Activated naive CD4-positive, alpha-beta T cell treated with anti-CD3 and anti-CD28 coated beads for 36 hours (primary cell): ENCODE measurements around the gene RBM15B. TPM values are rescaled to one million over a fixed set of nuclear protein-coding genes. Genes with fewer than 3 reads are reported as not detected.

Experiments
- CTCF ChIA-PET: fragments of 350-600 bp; sonication (Branson Sonifier 250); formaldehyde crosslinking; loops from one replicate; lab custom pipeline; 2021; ENCODE audit warnings: antibody characterized with exemption; lab: Charles Lee
- DNase-seq: peaks from one replicate; pipeline ENCODE4 v3.0.0-alpha.2; 2020
- H3K27ac Mint-ChIP-seq: one replicate; pipeline ENCODE4 v1.8.0; 2021; ENCODE audit warnings: mild to moderate bottlenecking, mixed read lengths
- H3K27me3 Mint-ChIP-seq: one replicate; pipeline ENCODE4 v1.8.0; 2021; ENCODE audit warnings: low read depth, mixed read lengths
- H3K36me3 Mint-ChIP-seq: one replicate; pipeline ENCODE4 v1.8.0; 2021; ENCODE audit warnings: low read depth, mixed read lengths
- H3K4me1 Mint-ChIP-seq: one replicate; pipeline ENCODE4 v1.8.0; 2021; ENCODE audit warnings: low read depth, mixed read lengths
- H3K4me3 Mint-ChIP-seq: one replicate; pipeline ENCODE4 v1.8.0; 2021; ENCODE audit warnings: mild to moderate bottlenecking, moderate library complexity, mixed read lengths
- H3K9me3 Mint-ChIP-seq: one replicate; pipeline ENCODE4 v1.8.0; 2021; ENCODE audit warnings: mixed read lengths
- intact Hi-C: fragments of 100-400 bp; cut with micrococcal nuclease; formaldehyde crosslinking; loops from one replicate; pipeline ENCODE4 v1.15.1; 2023
- total RNA-seq, 2 experiments: library from RNA; stranded (reverse); gene quantifications; one replicate each; pipeline ENCODE4 v1.2.3, GENCODE V29; 2021

Gene RBM15B
- total RNA-seq, 2 experiments from 2014 or later, result 12.8 to 13.5 TPM

- CTCF ChIA-PET, result interaction anchor here (1.0 to 3.9 kb wide), 2 partner anchors 9 to 408 kb away, joined by 3 to 19 read pairs; no protein-coding TSS in a partner anchor
- H3K9me3 Mint-ChIP-seq, result no peaks in the 10 kb centered on the region
These were observed 11.2 kb upstream of the RBM15B start for GRCh38 chr3:51379746-51380455.

GRCh38 chr3:51380601-51381332 lies 10.3 kb upstream of the RBM15B start:
- Mint-ChIP-seq H3K9me3 (no peaks in the 10 kb centered on the region), H3K4me3 (no peak overlapping the region), H3K36me3 (peaks cover 9% of the 10 kb centered on the region), H3K27me3 (no peaks in the 10 kb centered on the region), H3K27ac (no peak overlapping the region), H3K4me1 (peaks cover 21% of the 10 kb centered on the region)
- intact Hi-C loops, result loop anchor here (10.0 kb wide), 1 partner anchor 1026 kb away; the partner anchor contains the start of genes CYB561D2, NPRL2 and TMEM115
- DNase-seq, result no peak
- CTCF ChIA-PET, result interaction anchor here (1.0 to 3.9 kb wide), 2 partner anchors 8 to 409 kb away, joined by 3 to 19 read pairs; no protein-coding TSS in a partner anchor

More at GRCh38 chr3:51379746-51380455, 11.2 kb upstream of the RBM15B start:
- Mint-ChIP-seq H3K27ac (no peak overlapping the region), H3K4me1 (peaks cover 20% of the 10 kb centered on the region), H3K4me3 (no peak overlapping the region), H3K36me3 (peaks cover 6% of the 10 kb centered on the region), H3K27me3 (no peaks in the 10 kb centered on the region)
- intact Hi-C loops, result loop anchor here (10.0 kb wide), 1 partner anchor 1025 kb away; the partner anchor contains the start of genes CYB561D2, NPRL2 and TMEM115
- DNase-seq, result no peak

GRCh38 chr3:51381333-51381705 lies 9.8 kb upstream of the RBM15B start:
- Mint-ChIP-seq H3K36me3 (peaks cover 14% of the 10 kb centered on the region), H3K4me1 (peaks cover 27% of the 10 kb centered on the region), H3K27me3 (no peaks in the 10 kb centered on the region), H3K9me3 (no peaks in the 10 kb centered on the region), H3K4me3 (no peak overlapping the region), H3K27ac (no peak overlapping the region)
- no peak for DNase-seq
- intact Hi-C loops, result loop anchor here (10.0 kb wide), 1 partner anchor 1027 kb away; the partner anchor contains the start of genes CYB561D2, NPRL2 and TMEM115
- CTCF ChIA-PET, result interaction anchor here (3.9 kb wide), 1 partner anchor 8 kb away, joined by 19 read pairs; no protein-coding TSS in a partner anchor

- Mint-ChIP-seq H3K27me3 (no peaks in the 10 kb centered on the region), H3K4me1 (peaks cover 35% of the 10 kb centered on the region), H3K36me3 (peaks cover 20% of the 10 kb centered on the region), H3K27ac (no peak overlapping the region), H3K4me3 (no peak overlapping the region), H3K9me3 (no peaks in the 10 kb centered on the region)
- no peak for DNase-seq
- CTCF ChIA-PET, result no interaction called here
- intact Hi-C loops, result loop anchor here (10.0 kb wide), 1 partner anchor 1027 kb away; the partner anchor contains the start of genes CYB561D2, NPRL2 and TMEM115
These were observed 8.9 kb upstream of the RBM15B start for GRCh38 chr3:51382076-51382745.

GRCh38 chr3:51382947-51383578 lies 8.0 kb upstream of the RBM15B start:
- peak overlapping the region; percentile 97 for H3K4me3 Mint-ChIP-seq
- H3K27ac Mint-ChIP-seq, result peak overlapping the region; percentile 98
- no peaks in the 10 kb centered on the region for H3K9me3 Mint-ChIP-seq
- H3K4me1 Mint-ChIP-seq, result peaks cover 43% of the 10 kb centered on the region
- peaks cover 25% of the 10 kb centered on the region for H3K36me3 Mint-ChIP-seq
- CTCF ChIA-PET, result interaction anchor here (1.0 to 1.3 kb wide), 2 partner anchors 299 to 767 kb away, joined by 3 to 4 read pairs; no protein-coding TSS in a partner anchor
- no peak for DNase-seq
- no peaks in the 10 kb centered on the region for H3K27me3 Mint-ChIP-seq
- intact Hi-C loops, result loop anchor here (10.0 kb wide), 1 partner anchor 1028 kb away; the partner anchor contains the start of genes CYB561D2, NPRL2 and TMEM115

GRCh38 chr3:51384055-51384725 lies 6.9 kb upstream of the RBM15B start:
- DNase-seq, result peak; percentile 48
- intact Hi-C loops, result loop anchor here (2.0 to 10.0 kb wide), 3 partner anchors 155 to 1029 kb away; partner anchors contain the start of genes CYB561D2, DUSP7, NPRL2 and RAD54L2
- H3K27ac Mint-ChIP-seq, result peak overlapping the region; percentile 98
- H3K36me3 Mint-ChIP-seq, result peaks cover 26% of the 10 kb centered on the region
- H3K4me3 Mint-ChIP-seq, result peak overlapping the region; percentile 97
- CTCF ChIA-PET, result interaction anchor here (1.0 to 1.3 kb wide), 2 partner anchors 768 to 812 kb away, joined by 3 read pairs; no protein-coding TSS in a partner anchor
- H3K9me3 Mint-ChIP-seq, result no peaks in the 10 kb centered on the region
- H3K4me1 Mint-ChIP-seq, result peaks cover 44% of the 10 kb centered on the region
- H3K27me3 Mint-ChIP-seq, result no peaks in the 10 kb centered on the region

- DNase-seq, result peak; percentile 99
- CTCF ChIA-PET, result interaction anchor here (0.6 to 1.9 kb wide), 5 partner anchors 118 to 813 kb away, joined by 3 to 5 read pairs (median 3); partner anchors contain the start of gene MAPKAPK3
- Mint-ChIP-seq H3K36me3 (peaks cover 29% of the 10 kb centered on the region), H3K27me3 (no peaks in the 10 kb centered on the region), H3K4me3 (peak within 1 kb of the TSS; percentile 97), H3K4me1 (peaks cover 47% of the 10 kb centered on the region), H3K9me3 (no peaks in the 10 kb centered on the region), H3K27ac (peak within 1 kb of the TSS; percentile 98)
- intact Hi-C loops, result loop anchor here (1.0 to 10.0 kb wide), 10 partner anchors 115 to 1030 kb away; partner anchors contain the start of genes CYB561D2, DCAF1, DUSP7 and NPRL2
These were observed 6.2 kb upstream of the RBM15B start, which contains the start of gene MANF for GRCh38 chr3:51384726-51385473. Gene MANF (plus strand): TSS chr3:51385291. CDS start chr3:51385343, 52 bp downstream.

GRCh38 chr3:51385621-51386091 lies 5.4 kb upstream of the RBM15B start:
- Mint-ChIP-seq H3K9me3 (no peaks in the 10 kb centered on the region), H3K4me3 (peak overlapping the region; percentile 97), H3K36me3 (peaks cover 29% of the 10 kb centered on the region), H3K27ac (peak overlapping the region; percentile 93), H3K27me3 (no peaks in the 10 kb centered on the region), H3K4me1 (peaks cover 53% of the 10 kb centered on the region)
- no peak for DNase-seq
- CTCF ChIA-PET, result interaction anchor here (0.7 to 1.9 kb wide), 7 partner anchors 8 to 813 kb away, joined by 3 to 5 read pairs (median 3); partner anchors contain the start of gene MAPKAPK3
- intact Hi-C loops, result loop anchor here (1.0 to 10.0 kb wide), 10 partner anchors 115 to 1031 kb away; partner anchors contain the start of genes CYB561D2, DCAF1, DUSP7 and NPRL2

- H3K27me3 Mint-ChIP-seq, result no peaks in the 10 kb centered on the region
- CTCF ChIA-PET, result interaction anchor here (0.7 to 1.9 kb wide), 5 partner anchors 9 to 771 kb away, joined by 3 to 5 read pairs (median 4); partner anchors contain the start of gene MAPKAPK3
- no peak for DNase-seq
- intact Hi-C loops, result loop anchor here (5.0 to 10.0 kb wide), 4 partner anchors 119 to 1032 kb away; partner anchors contain the start of genes CYB561D2, NPRL2 and TMEM115
- H3K4me1 Mint-ChIP-seq, result peaks cover 55% of the 10 kb centered on the region
- H3K27ac Mint-ChIP-seq, result peak overlapping the region; percentile 93
- no peaks in the 10 kb centered on the region for H3K9me3 Mint-ChIP-seq
- peaks cover 29% of the 10 kb centered on the region for H3K36me3 Mint-ChIP-seq
- peak overlapping the region; percentile 97 for H3K4me3 Mint-ChIP-seq
These were observed 4.8 kb upstream of the RBM15B start for GRCh38 chr3:51386159-51386851.
